NCI-H2196 treated with DMSO at 0.1 percent for 48 hours (cell line): ENCODE measurements around the gene FGF7.
"Not testable (repeated sequence)": the region's sequence is repeated elsewhere in the genome, so short reads cannot be mapped to it uniquely, and the experiment has no call there.

Source experiments
- DNase-seq: peaks from one replicate; lab custom pipeline; 2025; ENCODE audit not compliant: unreplicated experiment; lab: John Stamatoyannopoulos, UW

Gene FGF7

DNA sequence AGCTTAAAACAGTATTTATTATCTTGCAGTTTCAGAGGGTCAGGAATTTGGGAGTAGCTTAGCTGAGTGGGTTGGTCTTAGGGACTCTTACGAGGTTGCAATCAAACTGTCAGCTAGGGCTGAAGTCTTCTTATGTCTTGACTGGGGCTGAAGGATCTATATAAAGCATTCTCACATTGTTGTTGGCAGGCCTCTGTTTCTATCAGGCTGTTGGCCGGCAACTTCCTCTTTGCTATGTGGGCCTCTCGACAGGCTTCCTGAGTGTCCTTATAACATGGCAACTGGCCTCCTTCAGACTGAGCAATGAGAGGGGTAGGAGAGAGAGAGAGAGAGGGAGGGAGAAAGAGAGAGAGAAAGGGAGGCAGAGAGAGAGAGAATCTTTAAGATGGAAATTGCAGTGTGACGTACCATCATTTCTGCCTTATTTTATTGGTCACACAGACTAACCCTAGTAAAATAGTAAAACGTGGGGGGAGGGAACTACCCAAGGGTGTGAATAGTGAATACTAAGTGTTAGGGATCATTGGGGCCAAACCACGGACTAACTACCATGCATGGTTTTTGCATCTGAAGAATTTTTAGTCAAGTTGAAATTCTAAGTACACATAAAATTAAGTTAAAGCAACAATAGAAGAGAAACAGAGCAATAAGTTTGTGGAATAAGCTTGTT is 16.1 kb downstream of the FGF7 start:
- DNase-seq, result no peak

DNA sequence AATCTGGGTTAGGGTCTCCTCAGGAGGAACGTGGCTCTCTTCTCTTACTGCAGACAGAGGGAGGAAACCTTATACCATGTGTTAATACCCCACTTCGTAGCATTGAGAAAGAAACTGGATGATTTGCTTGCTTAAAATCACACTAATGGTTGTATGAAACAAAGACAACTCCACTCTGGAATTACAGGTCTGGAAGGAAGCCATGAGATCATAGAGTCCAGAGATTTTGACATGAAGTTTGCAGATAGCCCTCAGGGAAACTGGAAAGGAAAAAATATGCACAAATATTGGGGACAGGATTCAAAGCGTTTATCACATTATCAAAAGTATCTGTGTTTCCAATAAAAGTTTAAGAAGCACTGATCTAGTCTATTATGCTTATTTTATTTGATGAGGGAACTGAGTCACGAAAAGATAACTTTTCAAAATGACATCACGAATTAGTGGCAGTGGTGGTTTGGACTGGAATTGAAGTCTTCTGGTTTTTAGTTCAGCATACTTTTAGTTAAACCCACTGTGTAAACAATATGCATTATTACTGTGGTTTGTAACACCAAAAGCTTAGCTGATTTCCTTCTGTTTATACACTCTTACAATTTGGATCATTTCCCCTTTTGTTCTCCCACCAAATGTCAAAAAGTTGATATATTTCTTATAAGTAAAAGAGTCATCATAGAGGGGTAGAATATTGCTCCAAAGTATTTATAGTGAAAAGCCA is 16.8 kb downstream of the FGF7 start:
- no peak for DNase-seq

DNA sequence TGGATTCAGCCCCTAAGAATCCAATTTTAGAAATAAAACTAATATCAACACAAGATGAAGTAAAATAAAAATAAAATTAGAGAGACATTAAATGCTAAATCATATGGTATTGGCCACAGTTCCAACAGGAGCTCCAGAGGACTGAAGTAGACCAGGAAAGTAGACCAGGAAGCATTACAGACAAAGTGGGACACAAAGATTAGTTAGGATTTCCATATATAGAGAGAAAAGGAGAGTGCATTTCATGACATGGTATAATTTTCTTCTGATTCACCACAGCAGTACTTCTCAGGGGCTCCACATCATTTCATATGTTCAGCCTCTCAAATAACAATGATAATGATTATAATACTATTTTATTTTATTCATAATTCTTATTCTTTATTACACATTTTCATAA is 18.3 kb downstream of the FGF7 start:
- no peak for DNase-seq

DNA sequence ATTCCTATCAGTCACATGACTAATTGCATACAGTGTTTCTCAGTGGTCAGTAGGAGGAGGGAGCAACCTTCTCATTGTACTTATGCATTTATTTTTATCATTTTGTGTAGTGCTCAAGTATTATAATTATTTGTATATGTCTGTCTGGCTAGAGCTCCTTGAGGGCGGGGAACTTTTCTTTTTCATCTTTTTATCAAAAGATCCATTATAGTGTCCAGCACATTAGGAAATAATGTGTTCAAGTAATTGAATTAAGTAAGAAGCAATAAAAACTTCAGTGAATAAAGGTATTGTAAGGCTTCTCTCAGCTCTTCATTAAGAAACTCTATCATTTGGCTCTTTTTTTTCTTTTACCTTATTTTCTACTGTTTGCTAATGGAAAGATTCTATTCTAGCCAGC is 18.8 kb downstream of the FGF7 start:
- DNase-seq, result no peak

DNA sequence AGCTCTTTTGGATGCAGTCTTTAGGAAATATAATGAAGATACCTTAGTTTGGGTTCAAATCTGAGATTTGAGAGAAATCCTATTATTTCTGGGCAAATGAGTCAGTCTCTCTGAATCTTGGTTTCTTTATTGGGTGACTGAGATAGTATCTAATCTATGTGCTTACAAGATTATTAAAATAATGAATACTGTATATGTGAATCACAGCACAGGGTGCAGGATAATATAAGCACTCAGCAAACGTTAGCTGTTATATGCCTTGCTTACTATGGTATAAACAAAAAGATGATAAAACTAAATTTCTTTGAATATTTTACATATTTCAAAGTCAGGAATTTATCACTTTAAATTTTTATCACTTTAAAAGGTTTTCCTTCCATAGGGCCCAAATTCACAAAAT is 29.6 kb downstream of the FGF7 start:
- DNase-seq, result no peak

DNA sequence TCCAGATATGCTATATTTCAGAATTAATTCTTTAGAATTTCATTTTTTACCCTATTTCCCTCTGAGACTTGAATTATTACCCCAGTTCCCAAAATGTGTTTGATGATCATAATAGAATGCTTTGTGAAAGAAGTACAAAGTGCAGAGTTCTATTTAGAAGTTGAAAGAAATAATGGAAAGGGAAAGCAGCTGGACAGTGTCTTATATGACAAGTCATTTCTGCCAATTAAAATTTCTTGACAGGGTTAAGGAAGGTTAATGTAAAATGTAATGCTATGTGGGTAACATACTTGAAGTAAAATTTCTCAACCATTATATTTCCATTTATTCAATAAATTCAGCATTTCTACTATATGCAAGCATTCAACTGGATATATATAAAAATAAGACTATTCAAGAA is 33.1 kb downstream of the FGF7 start:
- no peak for DNase-seq

DNA sequence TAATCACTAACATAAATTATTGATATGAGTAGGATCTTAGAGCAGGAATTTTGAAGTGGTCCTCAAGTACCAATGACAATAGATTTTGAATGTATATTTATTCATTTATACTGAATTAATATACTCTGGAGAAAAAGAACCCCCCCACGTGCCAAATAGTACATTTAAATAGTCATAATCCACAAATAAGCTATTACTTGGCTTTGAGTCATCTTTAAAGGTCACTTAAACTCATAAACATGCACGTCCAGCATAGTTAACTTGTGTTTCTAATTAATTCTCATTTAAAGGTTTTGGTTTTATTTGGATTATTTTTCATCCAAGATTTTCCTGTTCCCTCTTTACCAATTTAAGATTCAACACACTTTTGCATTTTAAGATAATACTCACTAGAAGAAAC is 35.1 kb downstream of the FGF7 start:
- no peak for DNase-seq

DNA sequence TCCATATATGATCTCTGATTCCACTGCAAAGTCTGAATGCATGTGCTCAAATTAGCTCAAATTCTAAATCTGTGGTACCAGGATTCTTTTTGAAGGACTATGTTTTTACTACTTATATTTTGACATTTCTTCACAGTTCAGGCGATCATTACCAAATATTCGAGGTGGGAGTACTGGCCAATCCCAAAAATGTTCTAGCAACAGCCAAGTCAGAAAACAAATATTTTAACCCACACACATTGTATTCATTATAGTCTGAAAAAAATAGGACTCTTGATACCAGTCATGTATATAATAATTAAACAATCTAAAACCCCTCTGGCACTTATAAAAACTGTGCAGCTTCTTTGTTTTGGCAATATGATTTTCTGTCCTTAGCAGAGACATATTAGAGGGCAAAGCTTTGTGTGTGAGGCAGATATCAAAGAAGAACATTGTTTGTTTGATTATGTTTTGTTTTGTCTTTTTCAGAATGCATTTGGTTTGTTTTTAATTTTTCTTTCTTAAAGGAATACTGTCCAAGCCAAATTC is 37.4 kb downstream of the FGF7 start:
- no peak for DNase-seq

DNA sequence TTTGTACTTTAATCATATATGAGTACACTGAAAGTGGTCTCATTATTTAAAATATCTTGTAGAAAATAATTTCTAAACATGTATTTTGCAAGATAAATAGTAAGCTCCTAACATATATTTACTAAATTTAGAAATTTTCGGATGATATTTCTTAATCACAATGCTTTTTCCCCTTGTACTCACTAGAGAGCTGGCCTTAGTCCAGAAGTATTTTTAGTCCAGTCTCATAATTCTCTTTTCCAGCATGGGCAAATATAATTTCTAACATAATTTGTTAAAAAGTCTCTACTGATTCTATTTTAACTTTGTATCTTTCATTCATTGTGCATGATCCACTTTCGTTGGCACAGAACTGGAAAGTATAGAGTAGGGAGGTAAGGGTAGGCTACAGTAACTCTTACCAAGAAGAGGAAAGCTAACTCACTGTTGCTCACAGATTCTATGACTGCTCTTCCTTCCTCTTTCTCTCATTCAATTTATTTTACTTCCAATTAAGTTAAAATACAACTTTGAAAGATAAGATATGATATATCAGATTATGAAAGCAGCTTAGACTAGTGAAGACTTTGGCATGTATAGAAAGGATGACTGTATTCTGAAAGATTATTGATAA is 39.3 kb downstream of the FGF7 start:
- no peak for DNase-seq

DNA sequence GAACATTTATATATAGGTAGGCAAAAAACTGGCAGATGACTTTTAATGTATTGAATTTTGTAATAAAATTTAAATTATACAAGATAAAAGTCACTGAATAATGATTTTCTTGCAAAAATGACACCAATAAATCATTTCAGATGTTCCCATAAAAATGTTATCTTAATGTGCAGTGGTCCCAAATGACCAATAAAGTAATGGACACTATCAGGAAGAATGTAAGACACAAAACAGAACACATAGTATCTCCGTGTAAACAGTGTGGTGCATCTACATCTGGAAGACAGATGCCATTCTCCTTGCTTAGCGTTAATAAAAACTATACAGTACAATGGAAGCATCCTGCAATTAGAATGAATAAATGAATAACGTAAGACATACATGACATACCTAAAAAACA is 41.5 kb downstream of the FGF7 start:
- no peak for DNase-seq

DNA sequence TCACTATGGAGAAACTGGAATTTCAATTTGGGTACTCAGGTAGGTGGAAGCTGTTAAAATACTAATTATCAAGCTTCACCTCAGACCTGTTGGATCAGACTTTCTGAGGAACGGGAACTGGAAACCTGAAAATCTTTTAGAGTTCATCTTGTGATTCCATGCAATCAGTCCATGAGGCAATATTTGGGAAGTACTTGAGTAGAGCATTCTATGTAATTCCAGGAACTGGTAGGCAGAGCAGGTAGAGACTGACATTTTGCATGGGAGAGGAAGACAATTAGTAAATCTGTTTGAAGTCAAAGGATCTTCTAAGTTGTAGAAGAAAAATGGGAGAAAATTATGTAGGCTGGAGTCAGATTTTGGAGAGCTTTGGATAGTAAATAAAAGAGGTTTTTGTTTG is 43.1 kb downstream of the FGF7 start:
- DNase-seq, result no peak

DNA sequence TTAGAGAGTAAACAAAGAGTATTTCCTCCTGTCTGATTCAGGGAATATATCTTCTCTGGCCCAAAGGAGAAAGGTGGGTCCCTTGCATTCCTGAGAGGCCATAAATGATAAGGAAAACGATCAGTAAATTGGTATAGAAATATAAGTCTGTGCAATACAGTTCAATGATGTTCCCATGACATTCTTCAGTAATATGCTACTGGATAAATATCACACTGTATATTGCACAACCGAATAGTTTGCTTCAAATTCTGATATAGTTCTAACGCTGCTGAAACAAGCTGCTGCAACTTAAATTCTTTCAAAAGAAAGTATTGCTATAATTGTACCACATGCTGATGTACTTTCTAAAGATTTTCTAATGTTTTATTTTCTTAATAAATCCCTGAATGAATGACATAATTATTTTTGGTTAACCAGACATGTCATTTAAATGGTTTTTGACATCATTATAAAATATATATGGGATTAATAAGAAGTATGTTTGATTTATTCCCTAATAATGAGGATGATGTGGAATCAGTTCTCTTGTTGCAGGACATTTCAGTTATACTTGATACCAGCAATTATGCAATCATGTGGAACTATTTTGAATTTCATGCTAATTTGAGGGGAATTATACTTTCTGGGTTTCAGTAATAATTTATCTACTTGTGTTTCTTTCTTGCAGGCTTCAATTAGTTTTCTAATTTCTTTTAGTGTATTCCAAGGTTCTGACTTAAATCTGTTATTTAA is 44.9 kb downstream of the FGF7 start:
- DNase-seq, result no peak

DNA sequence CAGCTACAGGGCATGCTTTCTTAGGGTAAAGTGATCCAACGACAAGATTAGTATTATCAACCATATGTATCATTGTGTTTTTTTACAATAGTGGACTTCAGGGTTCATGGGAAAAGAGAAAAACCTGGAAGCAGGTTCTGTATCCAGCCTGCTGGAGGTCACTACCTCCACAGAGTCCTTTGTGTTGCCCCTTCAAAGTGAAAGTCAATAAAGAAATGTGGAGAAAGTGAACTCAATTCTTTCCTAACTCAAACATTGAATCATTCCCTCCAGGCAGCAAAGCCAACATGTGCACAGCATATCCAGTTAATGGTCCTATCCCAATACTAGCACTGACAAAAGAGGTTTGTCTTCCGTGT is 45.4 kb downstream of the FGF7 start:
- DNase-seq, result no peak

DNA sequence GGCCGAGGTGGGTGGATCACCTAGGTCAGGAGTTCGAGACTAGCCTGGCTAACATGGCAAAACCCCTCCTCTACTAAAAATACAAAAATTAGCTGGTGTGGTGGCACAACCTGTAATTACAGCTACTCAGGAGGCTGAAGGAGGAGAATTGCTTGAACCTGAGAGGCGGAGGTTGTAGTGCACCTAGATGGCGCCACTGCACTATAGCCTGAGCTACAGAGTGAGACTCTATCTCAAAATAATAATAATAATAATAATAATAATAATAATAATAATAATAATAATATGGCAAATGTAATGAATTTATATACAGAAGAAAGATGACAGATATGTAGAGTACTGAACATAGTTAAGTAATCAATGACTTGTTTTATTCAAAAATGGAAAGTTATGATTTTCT is 48.2 kb downstream of the FGF7 start:
- DNase-seq, result not testable (repeated sequence)

DNA sequence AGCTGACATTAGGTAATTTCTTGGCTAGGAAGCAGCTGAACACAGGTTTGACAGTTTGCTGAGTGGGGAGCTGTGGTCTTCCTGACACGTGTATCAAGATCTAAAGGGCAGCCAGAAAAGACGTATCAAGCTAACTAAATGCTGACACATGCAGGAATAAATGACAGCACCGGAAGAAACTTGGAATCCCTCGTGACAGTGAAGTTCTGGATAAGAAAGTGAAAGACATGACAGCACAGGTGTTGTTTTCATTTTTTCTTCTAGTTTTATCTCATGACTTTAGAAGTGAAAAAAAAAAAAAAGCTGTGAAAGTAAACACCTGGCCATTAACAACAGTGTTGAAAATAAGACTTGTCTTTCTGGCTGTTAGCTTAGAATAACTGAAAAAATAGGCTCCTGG is 48.7 kb downstream of the FGF7 start:
- DNase-seq, result no peak

DNA sequence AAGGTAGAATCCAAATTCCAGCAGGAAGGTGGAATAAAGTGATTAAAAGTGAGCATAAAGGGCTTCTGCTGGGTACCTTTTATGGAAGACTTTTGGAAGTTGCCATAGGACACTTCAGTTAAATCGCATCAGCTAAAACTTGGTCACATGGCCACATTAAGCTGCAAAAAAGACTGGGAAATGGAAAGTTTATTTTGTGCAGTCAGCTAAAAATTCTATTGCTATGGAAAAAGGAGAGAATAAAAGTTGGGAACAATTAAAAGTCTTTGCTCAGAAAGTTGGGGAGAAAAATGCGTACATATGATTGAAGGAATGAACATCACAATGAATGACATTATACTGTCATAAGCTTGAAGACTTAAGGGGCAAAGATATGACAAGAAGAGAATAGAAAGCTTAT is 49.3 kb downstream of the FGF7 start:
- DNase-seq, result no peak

DNA sequence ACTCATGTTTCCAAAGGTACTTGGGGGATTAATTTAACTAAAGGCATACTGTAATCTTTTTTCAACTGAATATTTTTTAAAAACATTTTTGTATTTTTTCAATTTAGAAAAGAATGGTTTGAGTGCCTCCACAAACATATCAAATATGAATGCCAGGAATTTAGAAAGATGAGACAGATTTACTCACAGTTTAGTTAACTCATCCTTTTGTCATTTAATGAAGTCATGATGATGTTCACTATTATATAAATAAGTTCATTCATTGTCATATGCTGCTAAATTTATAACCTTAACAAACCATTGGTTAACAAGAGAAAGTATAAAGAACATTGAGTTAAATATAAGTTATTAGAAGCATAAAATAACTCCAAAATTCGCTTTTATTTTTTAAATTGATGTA is 50.0 kb downstream of the FGF7 start:
- DNase-seq, result no peak

DNA sequence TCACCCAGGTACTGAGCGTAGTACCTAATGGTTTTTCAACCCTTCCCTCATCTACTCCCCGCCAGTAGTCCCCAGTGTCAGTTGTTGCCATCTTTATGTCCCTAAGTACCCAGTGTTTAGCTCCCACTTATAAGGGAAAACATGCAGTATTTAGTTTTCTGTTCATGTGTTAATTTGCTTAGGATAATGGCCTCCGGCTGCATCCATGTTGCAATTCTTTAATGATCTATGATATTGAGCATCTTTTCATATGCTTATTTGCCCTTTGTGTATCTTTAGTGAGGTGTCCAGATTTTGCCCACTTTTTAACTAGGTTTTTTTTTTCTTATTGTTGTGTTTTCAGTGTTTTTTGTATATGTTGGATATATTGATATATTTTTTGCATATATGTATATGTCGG is 55.0 kb downstream of the FGF7 start:
- DNase-seq, result not testable (repeated sequence)

DNA sequence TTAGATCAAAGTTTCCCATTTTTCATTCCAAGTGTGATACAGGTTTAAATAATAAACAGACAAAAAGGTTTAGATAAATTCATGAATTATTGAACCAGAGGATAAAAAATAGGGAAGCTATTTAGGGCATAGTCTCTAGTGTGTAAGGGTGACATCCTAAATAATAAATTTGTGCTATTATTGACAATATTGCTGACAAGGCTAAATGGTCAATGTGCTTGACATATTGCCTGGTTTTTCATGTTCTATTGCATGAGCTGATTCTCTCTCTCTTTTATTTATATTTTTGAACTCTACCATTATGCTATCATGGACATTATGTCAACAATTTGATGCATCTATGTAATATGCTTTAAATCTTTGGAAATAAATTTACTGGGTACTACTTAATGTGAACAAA is 55.9 kb downstream of the FGF7 start:
- not testable (repeated sequence) for DNase-seq

DNA sequence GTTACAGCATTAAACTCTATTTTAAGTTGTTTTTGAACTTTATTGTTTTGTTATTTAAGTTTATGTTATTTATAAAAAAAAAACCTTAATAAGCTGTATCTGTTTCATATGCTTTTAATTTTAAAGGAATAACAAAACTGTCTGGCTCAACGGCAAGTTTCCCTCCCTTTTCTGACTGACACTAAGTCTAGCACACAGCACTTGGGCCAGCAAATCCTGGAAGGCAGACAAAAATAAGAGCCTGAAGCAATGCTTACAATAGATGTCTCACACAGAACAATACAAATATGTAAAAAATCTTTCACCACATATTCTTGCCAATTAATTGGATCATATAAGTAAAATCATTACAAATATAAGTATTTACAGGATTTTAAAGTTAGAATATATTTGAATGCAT is 62.4 kb downstream of the FGF7 start:
- DNase-seq, result not testable (repeated sequence)

DNA sequence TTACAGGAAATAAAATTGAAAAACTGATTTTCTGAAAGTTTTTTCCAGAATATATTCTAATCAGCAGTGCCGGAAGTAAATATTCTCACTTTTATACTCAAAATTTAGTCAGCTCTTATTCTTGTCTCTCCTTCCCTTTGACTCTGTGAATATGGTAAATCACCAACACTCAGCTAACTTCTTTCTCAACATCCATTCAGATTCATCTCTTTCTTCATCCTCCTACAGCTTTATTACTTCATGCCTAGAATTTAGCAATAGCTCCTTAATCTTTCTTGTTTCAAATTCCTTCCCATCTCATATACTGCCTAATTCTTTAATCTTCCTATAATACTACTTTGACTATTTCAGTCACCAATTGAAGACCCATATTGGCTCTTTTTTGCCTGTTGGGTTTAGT is 67.9 kb downstream of the FGF7 start:
- DNase-seq, result no peak

DNA sequence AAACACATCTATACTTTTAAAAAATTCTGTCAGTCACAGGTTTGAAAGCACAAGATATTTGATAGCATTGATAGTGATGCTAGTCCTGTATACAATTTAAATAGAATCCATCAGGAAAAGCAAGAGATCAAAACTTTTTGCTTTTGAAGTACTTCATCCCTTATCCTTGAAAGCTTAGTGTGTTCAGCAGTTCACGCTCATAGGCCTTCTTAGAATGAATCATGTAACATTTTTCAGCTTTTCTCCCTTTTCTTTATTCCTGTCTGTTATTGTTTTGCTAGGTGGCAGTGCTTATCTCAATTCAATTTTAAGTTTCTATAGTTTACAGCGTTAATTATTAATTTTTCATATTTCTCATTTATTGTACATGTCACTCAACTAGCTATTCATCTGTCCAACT is 69.1 kb downstream of the FGF7 start:
- no peak for DNase-seq
